GM19397 (cell line): ENCODE measurements around the gene VWA5B1.

ENCODE experiments used
- ATAC-seq: cut with Tn5 transposase; IDR thresholded peaks from one replicate; pipeline ENCODE4 v1.9.1; 2021; ENCODE audit warnings: mild to moderate bottlenecking, moderate library complexity; ENCODE audit not compliant: unreplicated experiment

Gene VWA5B1

GRCh38 chr1:20345419-20345818 is 54.7 kb downstream of the VWA5B1 start:
- no peak for ATAC-seq

GRCh38 chr1:20346433-20346832 is 55.8 kb downstream of the VWA5B1 start:
- no peak for ATAC-seq

GRCh38 chr1:20347699-20348098 is 57.0 kb downstream of the VWA5B1 start:
- ATAC-seq: no peak

DNA sequence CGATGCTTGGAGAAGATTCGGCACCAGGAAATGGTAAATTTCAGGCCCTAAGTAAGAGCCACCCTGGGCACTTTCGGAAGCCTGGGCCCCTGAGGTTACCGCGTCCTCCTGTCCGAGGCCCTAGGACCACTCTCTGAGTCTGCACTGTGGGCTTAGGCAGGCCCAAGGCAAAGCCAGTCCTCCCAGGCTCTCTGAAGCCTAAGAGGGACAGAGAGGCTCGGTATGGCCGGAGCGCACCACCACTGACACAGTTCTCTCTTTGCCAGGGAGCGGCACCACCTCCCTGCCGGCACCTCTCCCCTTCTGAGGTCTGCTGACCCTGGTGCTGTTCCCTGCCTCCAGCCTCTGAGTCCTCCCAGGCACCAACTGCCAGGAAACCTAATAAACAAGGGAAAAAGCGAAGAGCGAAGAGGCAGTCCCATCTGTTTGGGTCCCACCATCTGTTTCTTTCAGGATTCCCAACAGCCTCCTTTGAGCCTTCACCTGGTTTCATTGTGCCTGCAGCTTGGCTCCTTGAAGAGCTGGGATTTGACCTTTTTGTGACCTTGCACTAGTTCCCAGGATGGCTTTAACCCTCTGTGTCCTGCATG is 57.7 kb downstream of the VWA5B1 start:
- no peak for ATAC-seq

DNA sequence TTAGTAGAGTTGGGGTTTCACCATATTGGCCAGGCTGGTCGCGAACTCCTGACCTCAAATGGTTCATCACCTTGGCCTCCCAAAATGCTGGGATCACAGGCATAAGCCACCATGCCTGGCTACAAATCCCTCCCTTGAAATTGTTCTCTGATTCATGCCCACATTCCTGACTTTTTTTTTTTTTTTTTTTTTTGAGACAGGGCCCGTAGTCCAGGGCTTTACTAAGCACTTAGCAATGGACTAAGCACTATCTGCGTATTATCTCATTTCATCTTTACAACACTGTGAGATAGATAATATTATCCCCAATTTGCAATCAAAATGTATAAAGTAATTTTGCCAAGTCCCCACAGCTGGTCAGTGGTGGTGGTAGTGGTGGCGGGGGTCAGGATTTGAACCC is 58.9 kb downstream of the VWA5B1 start:
- no peak for ATAC-seq

GRCh38 chr1:20349971-20350370 is 59.3 kb downstream of the VWA5B1 start:
- no peak for ATAC-seq

DNA sequence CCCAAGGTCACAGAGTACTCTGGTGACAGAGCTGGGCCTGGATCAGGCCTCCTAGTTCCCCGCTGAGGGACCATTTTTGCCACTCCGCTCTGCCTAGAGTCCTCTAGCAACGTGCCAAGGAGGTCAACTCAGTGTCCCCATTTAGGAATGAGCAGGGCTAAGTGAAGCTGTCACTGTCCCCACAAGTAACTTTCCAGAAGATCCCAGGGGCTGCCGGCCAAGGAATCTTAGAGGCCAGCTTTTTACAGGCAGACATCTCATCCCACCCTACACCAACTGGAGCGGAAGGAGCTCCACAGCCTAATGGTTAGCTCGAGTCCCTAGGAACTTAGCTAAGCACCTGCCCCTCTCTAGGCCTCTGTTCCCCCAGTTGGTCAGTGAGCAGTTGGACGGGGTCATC is 59.7 kb downstream of the VWA5B1 start:
- ATAC-seq: no peak

DNA sequence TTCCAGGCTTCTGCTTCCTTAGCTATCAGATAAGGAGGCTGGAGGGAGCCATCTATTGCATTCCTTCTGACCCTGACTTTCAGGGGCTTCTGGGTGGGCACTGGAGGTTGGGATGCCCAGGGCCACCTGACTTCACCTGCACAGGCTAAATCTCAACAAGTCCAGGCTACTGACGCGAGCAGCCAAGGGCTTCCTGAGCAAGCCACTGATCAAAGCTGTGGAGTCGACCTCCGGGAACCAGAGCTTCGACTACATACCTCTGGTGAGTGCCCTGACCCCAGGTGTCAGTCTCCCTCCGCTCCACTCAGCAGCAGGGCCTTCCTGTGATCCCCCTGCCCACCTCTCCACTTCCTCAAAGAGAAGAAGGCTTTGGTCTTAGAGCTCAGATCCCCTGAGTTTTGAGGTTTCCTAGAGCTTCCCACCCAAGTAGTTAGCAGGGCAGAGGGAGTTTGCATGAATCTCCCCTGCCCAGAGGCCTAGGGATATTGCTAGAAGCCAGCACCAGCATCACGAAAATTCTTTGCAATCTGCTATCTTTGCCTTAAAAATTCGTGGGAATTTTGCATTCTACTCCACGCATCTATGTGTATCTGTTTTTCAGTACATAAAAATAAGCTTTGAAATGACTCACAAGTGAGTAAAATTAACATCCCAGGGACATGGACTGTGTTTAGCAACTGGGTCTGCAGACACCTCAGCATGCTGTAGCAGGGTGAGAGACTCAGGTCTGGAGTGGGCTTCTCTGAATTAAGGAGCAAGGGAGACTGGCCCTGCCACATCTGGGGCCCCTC is 61.4 kb downstream of the VWA5B1 start:
- no peak for ATAC-seq

DNA sequence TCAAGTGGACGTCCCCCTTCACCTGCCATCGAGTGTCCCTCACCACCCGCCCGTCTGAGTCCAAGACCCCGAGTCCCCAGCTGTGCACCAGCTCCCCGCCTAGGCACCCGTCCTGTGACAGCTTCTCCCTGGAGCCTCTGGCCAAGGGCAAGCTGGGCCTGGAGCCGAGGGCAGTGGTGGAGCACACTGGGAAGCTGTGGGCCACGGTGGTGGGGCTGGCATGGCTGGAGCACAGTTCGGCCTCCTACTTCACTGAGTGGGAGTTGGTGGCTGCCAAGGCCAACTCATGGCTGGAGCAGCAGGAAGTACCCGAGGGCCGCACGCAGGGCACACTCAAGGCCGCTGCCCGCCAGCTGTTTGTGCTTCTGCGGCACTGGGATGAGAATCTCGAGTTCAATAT is 63.2 kb downstream of the VWA5B1 start:
- no peak for ATAC-seq

- ATAC-seq: no peak
Observed at GRCh38 chr1:20354610-20355009, 63.9 kb downstream of the VWA5B1 start.

GRCh38 chr1:20355101-20355827 is 64.6 kb downstream of the VWA5B1 start:
- ATAC-seq: no peak

- ATAC-seq: no peak
Observed at GRCh38 chr1:20355828-20356735, 65.4 kb downstream of the VWA5B1 start.

- no peak for ATAC-seq
Observed at GRCh38 chr1:20356850-20357459, 66.3 kb downstream of the VWA5B1 start.

GRCh38 chr1:20357796-20358195 is 67.1 kb downstream of the VWA5B1 start:
- no peak for ATAC-seq

DNA sequence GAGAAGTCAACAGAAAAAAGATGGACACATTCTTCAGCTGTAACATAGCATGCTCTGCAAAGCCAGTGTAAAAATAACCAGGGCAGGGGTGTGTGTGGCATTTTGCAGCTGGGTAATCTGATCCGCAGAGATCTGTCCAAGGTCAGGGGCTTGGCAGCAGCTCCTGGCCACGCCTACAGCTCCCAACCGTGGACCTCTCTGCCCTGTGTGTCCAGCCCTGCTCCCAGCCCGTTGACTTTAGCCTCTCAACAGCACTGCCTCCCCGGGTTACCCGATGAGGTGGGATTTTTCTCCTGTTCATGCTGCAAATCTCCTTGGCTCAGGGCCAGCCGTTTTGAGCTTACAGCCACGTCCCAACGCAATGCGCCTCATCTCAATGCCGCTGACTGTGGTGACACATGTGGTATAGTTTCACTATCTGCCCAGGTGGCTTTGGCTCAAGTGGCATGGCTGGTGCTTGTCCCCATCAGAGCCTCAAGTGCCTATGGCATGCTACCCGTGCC is 68.1 kb downstream of the VWA5B1 start:
- no peak for ATAC-seq

GRCh38 chr1:20359451-20360330 is 69.0 kb downstream of the VWA5B1 start:
- no peak for ATAC-seq

DNA sequence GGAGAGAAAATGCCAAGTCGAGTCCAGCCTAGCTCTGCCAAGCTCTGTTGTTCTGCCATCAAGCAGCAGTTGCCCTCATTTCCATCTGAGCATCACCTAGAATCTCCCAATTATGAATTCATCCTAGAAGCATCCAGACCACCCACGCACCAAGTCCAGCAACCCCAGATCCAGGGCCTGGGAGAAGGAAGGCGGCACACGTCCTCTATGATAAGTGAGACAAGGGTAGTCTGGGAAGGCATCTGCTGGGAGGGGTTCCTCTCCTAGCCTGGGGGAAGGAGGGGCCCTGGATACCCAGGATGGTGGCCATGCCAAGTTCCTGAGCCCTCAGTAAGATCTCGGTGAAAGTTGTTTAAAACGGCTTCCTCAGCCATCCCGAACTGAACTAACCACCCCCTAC is 70.7 kb downstream of the VWA5B1 start:
- no peak for ATAC-seq

DNA sequence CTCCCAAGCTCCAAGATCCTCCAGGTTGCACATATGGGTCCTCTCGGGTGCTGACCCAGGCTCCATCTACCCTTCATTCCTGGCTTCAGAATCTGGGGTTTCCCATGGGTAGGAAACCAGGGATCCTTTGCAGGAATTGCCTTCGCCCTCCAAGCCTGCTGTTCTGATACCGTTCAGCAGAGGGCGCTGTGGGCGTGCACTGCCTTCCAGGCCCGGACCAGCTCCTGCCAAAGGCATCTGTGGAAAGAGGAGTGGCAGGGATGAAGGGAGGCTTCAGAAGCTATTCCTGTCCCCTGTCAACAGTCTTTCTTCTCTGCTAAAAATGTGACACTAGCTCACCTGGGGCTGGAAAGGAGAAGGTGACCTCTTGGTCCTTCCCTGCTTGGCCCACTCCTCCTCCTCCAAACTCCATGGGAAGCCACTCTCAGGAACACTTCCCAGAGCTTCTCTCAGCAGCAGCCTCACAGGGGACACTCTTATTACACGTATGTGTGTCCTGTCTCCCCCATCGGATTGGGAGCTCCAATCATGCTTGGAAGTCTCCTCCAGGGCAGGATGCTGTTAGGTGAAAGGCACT is 71.2 kb downstream of the VWA5B1 start:
- no peak for ATAC-seq

- no peak for ATAC-seq
Observed at GRCh38 chr1:20362856-20363255, 72.2 kb downstream of the VWA5B1 start.
